K562 (cell line): ENCODE data around the gene HIVEP1.

Experiments used
- EWSR1 ChIP-seq: fragments of 450-650 bp; IDR thresholded peaks from 2 replicates; pipeline ENCODE4 v1.6.1; 2018; ENCODE audit warnings: borderline replicate concordance, mild to moderate bottlenecking, low read depth, moderate library complexity; ENCODE audit not compliant: partially characterized antibody
- MEF2A ChIP-seq: IDR thresholded peaks from 2 replicates; pipeline ENCODE4 v1.6.1; 2011; ENCODE audit warnings: low read depth, mild to moderate bottlenecking, low read length, moderate library complexity; ENCODE audit not compliant: control insufficient read depth
- SP1 ChIP-seq: sonication (generic); formaldehyde crosslinking; IDR thresholded peaks from 2 replicates; pipeline ENCODE4 v1.8.1; 2022; ENCODE audit warnings: mild to moderate bottlenecking, missing genetic modification reagents
- YY1 ChIP-seq, 3 experiments: IDR thresholded peaks; 2 replicates each; pipeline ENCODE4 v1.6.1; 2011; ENCODE audit warnings: low read length in 2 of 3, mild to moderate bottlenecking in 2 of 3, moderate library complexity in 2 of 3, borderline replicate concordance in 1 of 3, control low read depth in 1 of 3, low read depth in 1 of 3; ENCODE audit not compliant: insufficient read depth in 3 of 3, insufficient replicate concordance in 2 of 3, control insufficient read depth in 1 of 3, insufficient read length in 1 of 3; ENCODE audit errors: extremely low read depth in 1 of 3
- ZNF644 ChIP-seq: fragments of 200-800 bp; sonication (Bioruptor generic); IDR thresholded peaks from 2 replicates; pipeline ENCODE4 v1.6.1; 2016; ENCODE audit warnings: low read depth, missing genetic modification characterization, missing compliant biosample characterization
- ZSCAN29 ChIP-seq: fragments of 450-650 bp; IDR thresholded peaks from 2 replicates; pipeline ENCODE4 v1.6.1; 2017
- TF ChIP-seq, protein P1 (sequence below), 3 experiments: IDR thresholded peaks in 2 of 3; conservative IDR thresholded peaks in 1 of 3; 2 replicates each; pipeline ENCODE4 v1.5.1; 2011 to 2012; ENCODE audit warnings: low read length in 3 of 3, mild to moderate bottlenecking in 3 of 3, control low read depth in 2 of 3, improper control_type of control experiment in 1 of 3, inconsistent platforms in 1 of 3, low read depth in 1 of 3, mixed read lengths in 1 of 3, moderate library complexity in 1 of 3; ENCODE audit not compliant: insufficient read depth in 2 of 3

GRCh38 chr6:12017263-12017662 lies 5.2 kb downstream of the HIVEP1 start:
- TF ChIP-seq MEF2A (no peak), SP1 (0 out of 2 replicates have a peak, but pooled peaks have one; percentile 31), ZSCAN29 (no peak), YY1 (IDR thresholded peaks at IDR 0.05; ENCODE audit: borderline replicate concordance in 1 of 3, control insufficient read depth in 1 of 3, extremely low read depth in 1 of 3, insufficient read depth in 3 of 3, insufficient read length in 1 of 3, insufficient replicate concordance in 2 of 3, low read depth in 1 of 3, low read length in 2 of 3) (no peak), EWSR1 (no peak), ZNF644 (tag) (no peak)
- TF ChIP-seq, protein P1, sequence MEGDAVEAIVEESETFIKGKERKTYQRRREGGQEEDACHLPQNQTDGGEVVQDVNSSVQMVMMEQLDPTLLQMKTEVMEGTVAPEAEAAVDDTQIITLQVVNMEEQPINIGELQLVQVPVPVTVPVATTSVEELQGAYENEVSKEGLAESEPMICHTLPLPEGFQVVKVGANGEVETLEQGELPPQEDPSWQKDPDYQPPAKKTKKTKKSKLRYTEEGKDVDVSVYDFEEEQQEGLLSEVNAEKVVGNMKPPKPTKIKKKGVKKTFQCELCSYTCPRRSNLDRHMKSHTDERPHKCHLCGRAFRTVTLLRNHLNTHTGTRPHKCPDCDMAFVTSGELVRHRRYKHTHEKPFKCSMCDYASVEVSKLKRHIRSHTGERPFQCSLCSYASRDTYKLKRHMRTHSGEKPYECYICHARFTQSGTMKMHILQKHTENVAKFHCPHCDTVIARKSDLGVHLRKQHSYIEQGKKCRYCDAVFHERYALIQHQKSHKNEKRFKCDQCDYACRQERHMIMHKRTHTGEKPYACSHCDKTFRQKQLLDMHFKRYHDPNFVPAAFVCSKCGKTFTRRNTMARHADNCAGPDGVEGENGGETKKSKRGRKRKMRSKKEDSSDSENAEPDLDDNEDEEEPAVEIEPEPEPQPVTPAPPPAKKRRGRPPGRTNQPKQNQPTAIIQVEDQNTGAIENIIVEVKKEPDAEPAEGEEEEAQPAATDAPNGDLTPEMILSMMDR (IDR thresholded peaks at IDR 0.05 in 2 of 3, conservative IDR thresholded peaks at IDR 0.05 in 1 of 3; ENCODE audit: insufficient read depth in 2 of 3, low read depth in 1 of 3, low read length in 3 of 3) = no peak
